Medulla oblongata (tissue), 1 donor: ENCODE results near the gene SRRM2.
"Not testable (repeated sequence)": the region's sequence is repeated elsewhere in the genome, so short reads cannot be mapped to it uniquely, and the experiment has no call there.

Source experiments
- DNase-seq: peaks from one replicate; pipeline ENCODE4 v3.0.0-alpha.2; 2015; ENCODE audit errors: extremely low spot score

SRRM2 gene

GRCh38 chr16:2715064-2715463, 37.4 kb upstream of the SRRM2 start:
- no peak for DNase-seq

DNA sequence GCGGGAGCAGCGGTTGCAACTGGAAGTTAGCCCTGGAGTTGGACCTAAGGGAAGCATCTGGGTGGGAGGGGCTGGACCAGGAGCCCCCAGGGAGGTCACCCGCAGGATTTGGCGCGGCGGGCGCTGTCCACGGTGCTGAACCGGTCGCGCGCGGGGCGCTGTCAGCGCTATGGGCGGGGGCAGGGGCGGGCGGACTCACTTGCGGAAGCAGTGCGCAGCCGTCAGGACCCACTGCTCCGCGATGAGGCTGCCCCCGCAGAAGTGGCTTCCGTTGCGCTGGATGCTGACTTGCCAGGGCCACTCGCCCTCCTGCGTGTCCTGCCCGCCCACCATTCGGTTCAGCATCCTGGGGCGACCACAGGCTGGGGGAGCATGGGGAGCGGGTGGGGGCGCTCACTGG, 36.9 kb upstream of the SRRM2 start:
- peak; percentile 15 for DNase-seq

DNA sequence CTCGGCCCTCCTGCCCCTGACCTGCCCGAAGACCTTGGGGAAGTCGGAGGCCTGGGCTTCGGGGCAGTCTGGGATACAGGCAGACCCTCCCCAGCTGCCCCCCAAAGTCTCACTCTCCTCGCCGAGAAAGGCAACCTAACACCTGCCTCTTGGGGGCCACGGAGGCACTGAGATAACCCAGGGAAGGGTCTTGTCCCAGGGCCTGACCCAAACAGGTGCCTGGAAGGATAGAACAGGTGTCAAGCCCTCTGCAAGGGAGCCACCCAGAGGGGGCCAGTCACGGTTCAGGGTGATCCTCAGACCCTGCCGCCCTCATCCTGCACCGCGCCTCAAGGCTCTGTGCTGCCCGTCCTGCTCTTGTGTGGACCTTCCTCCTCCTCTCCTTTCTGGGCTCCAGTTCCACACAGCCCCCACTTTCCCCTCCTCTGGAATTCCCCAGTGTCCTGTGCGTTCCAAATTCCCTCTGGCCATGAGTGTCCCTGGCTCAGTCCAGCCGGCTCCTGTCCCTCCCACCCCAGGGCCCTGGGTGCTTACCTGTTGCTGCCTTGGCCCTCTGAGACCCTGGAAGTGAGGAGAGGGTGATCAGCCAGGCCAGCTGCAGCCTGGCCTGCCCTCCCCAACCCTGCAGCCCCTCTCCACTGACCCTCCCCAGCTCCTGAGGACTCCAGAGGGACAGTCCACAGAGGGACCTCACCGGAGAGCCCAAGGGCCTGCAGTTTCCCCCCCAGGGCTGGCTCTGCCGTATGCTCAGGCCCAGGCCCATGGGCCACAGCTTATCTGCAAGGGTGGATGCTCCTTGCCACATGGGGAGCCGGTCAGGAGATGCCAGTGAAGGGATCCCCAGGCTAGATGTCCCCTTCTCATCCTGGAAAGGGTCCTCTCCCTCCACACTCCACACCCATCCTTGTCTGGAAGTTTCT, 36.2 kb upstream of the SRRM2 start:
- no peak for DNase-seq

GRCh38 chr16:2716948-2717347, 35.5 kb upstream of the SRRM2 start:
- no peak for DNase-seq

- DNase-seq, result no peak
These were observed 34.8 kb upstream of the SRRM2 start for GRCh38 chr16:2717383-2718263.

DNA sequence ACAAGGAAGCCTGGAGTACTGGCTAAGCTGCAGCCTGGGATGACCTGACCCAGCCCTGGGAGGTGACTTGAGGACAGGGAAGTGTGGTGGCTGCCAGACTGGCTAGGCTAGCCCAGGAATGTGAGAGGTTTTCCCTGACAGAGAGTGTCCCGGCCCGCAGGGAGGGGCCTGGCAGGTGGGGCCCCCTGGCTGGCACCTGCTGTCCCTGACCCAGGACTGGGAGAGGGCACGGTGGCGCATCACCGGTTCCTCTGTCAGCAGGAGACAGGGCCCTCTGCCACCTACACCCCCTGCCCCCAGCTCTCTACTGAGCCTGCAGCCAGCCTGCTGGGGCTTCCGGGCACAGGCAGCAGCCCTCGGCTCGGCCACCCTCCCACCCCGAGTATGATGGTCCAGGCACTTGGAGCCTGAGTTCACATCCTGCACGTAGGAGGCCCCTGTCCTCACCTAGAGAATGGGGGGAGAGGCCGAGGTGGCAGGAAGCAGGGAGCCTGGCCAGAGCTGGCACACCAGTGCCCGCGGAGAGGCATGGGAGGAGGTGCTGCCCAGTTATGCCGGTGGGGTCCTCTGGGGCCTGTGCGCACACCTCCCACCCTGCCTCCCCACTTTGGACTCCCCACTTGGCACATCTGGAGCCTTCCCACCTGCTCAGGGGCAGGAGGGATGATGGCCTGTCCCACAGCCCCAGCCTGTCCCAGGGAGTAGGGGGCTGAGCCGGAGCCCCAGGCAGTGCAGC, 32.9 kb upstream of the SRRM2 start:
- no peak for DNase-seq

GRCh38 chr16:2720064-2720457, 32.4 kb upstream of the SRRM2 start, which contains the start of gene PRSS27:
Gene PRSS27, minus strand, starts transcription at chr16:2720224. Its CDS starts 64 bp downstream, at chr16:2720160.
- no peak for DNase-seq

DNA sequence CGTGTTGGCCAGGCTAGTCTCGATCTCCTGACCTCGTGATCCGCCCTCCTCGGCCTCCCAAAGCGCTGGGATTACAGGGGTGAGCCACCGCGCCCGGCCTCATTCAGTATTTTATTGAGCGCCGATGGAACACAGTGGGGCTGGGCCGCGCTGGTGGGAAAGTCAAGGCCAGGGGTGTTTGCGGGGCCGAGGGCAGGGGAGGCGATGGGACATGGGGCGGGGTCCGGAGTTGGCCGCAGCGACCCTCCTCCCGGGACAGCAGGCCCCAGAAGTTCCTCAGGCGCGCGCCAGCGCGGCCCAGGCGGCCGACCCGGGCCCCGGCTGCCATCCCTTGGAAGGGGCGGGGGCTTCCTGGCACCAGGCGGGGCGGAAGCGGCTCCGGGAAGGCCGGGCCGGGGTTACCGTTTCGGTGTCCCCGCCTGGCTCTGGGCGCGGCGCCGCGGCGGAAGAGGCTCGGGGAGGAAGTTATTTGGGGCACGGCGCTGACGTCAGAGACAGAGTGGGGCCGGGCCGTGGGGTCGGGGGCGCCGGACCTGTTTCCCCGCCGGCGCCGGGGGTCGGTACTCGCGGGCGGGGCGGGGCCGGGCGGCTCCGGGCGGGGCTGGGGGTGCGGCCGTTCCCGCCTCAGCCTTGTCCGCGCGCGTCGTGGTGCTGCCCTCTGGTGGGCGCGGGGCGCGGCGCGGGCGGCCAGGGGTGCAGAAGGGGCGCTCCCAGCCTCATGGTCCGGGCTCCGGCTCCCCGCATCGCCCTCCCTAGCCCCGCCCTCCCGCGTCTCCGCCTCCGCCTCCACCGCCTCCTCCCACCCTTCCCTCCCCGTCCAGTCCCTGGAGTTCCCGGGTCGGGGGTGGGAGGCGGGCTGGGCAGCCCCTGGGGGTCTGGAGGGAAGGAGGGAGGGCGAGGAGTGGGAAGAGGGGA, 31.5 kb upstream of the SRRM2 start:
- DNase-seq, result peak; percentile 66

DNA sequence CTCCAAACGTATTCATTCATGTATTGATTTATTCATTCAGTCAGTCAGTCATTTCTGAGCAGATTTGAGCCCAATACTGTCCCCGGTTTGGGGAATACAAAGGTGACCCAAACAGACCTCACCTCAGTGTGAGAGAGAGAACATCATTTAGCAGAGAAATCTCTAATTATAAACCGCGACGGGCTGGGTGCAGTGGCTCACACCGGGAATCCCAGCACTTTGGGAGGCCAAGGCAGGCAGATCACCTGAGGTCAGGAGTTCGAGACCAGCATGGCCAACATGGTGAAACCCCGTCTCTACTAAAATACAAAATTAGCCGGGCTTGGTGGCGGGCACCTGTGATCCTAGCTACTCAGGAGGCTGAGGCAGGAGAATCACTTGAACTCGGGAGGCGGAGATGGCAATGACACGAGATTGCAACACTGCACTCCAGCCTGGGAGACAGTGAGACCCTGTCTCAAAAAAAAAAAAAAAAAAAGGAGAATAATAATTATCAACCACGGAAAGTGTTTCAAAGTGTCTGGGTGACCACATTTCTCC, 30.7 kb upstream of the SRRM2 start:
- not testable (repeated sequence) for DNase-seq

DNA sequence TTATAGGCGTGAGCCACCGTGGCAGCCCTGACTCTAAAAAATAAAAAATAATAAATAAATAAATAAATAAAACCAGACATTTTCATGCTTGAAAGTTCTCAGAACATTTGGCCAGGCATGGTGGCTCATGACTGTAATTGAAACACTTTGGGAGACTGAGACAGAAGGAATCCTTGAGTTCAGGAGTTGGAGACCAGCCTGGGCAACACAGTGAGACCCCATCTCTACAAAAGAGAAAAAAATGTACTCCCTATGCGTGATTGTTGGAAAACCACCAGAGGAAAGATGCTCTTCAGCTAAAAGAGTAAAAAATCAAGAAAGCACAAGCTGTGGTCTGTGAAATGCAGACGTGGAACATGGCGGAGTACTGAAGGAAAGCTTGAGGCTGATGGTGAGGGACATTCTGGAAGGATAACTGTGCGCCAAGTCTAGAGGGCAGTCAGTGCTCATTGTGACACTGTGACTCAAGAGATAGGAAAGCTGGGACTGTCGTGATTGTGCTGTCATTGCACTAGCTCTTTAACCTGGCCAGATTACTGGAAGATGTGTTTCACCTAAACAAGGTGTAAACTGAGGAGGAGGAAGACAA, 28.3 kb upstream of the SRRM2 start:
- DNase-seq, result no peak

GRCh38 chr16:2724816-2725348, 27.6 kb upstream of the SRRM2 start:
- no peak for DNase-seq

- DNase-seq, result no peak
These were observed 25.5 kb upstream of the SRRM2 start for GRCh38 chr16:2726923-2727322.

GRCh38 chr16:2728034-2728433, 24.4 kb upstream of the SRRM2 start:
- no peak for DNase-seq

- DNase-seq, result no peak
These were observed 17.5 kb upstream of the SRRM2 start for GRCh38 chr16:2734844-2735515.

DNA sequence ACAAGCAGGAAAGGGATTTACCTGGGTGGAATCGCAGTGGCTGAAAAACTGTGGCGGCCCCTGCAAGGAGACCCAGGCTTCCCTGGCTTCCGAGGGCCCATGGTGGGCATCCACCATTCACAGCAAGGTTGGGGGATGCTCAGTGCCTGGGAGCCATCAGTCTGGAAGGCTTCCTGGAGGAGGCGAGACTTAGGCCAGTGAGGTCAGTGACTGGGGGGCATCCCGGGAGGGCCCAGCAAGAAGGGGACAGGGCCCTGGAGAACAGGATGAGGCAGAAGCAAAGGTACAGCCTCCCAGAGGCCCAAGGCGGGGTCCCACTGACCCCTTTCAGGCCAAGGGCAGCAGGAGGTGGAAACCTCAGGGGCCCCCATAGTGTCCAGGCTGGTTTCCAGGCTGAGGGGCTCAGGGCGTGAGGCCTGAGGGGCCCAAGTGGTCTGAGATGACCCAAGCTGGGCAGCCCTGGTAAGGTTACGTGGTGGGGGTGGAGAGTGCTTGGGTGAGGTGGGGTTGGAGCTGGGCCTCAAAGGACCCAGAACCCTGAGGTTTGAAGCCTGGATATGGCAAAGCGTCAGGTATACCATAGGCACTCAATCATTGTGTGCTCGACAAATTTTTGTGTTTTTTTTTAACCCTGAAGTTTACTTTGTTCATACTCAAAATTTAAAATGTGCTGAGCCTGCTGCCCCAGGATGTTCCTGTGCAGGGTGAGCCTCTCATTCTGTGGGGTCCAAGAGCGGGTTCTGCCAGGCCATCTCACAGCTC, 15.8 kb upstream of the SRRM2 start:
- DNase-seq, result no peak

DNA sequence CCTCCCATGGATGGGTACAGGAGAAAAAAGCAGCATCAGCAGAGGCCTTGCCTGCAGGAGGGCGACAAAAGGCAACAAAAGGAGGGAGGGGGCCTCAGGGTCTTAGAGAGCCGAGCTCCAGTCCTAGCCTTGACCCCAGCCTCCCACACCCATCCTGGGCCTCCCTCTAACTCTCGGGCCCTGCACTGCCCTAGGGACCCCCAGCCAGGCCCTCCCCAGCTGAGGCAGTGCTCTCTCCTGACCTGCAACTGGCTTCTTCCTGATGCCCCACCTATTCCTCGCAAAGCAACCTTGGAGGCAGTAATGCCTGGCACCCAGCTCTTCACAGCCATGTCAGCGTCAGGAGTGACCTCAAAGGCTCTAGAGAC, 15.2 kb upstream of the SRRM2 start:
- no peak for DNase-seq

GRCh38 chr16:2737895-2738418, 14.5 kb upstream of the SRRM2 start:
- DNase-seq, result no peak

DNA sequence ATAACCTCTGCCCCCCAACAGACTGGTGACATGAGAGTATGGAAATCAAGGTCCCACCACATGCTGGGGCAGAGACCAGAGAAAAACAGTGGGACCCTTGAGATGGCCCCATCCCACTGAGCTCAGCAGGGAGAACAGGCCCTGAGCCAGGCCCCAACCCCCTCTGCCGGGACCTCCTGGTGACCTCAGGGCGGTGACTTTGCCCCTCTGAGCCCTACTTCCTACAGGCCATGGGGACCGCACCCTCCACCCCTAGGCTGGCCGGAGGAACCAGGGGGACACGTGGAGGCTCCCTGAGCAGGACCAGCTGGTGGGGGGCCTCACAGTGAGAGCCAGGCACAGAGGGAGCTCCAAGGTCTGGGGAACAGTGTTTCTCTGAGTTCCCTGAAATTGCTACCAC, 13.8 kb upstream of the SRRM2 start:
- no peak for DNase-seq
